Measurements from ENCODE around the gene LCE2D.
"Not testable (repeated sequence)": the region's sequence is repeated elsewhere in the genome, so short reads cannot be mapped to it uniquely, and the experiment has no call there.

The LCE2D gene, protein sequence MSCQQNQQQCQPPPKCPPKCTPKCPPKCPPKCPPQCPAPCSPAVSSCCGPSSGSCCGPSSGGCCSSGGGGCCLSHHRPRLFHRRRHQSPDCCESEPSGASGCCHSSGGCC

DNA sequence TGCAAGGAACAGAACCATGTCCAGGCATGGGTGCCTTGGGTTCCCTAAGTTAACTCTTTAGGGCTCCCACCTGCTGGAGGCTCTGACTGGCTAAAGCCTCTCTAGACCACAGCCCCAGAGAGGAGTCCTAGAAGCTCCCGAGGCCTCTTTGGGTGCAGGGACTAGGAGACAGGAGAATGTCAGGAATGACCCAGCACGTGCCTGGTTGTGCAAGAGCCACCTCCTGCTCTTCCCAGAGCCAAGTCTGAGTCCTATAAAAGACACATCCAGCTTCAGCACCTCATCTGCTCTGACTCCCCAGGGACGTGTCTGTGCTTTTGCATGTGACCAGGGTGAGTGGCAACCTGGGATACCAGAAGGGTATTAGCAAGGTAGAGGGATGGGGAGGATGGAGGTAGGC lies at the start of gene LCE2D:
LCE2D (plus strand) TSS at position 283 of the 400 bp plus-strand sequence. CDS start 726 bp downstream, outside the sequence.
- no peak for DNase-seq (ENCODE audit: insufficient read length, low spot score)
- TF ChIP-seq POLR2A (IDR thresholded peaks at IDR 0.05; ENCODE audit: low read depth, low read length) = no peak
- no peak for FAIRE-seq

DNA sequence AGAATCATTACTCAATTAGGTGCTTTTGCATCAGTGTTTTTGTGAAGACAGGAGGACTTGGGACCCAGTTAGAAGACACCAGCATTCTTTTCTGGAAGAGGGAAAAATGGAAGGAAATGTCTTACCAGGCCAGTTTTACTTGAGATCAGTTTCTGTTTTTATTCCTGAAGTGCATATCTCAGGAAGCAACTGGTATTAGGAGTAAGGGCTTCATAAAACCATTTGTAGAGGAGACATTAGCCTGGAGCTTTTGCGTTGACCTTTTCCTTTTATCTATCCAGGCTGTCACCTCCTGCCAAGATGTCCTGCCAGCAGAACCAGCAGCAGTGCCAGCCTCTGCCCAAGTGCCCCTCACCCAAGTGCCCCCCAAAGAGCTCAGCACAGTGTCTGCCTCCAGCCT lies 49.7 kb upstream of the LCE2D start, which contains the start of gene LCE3B:
LCE3B (plus strand) TSS at position 301 of the 400 bp plus-strand sequence; CDS start at position 301, 0 bp downstream.
- FAIRE-seq (no peak), DNase-seq (ENCODE audit: insufficient read length, low spot score) (no peak)
- TF ChIP-seq POLR2A (IDR thresholded peaks at IDR 0.05; ENCODE audit: low read depth, low read length) = no peak

GRCh38 chr1:152621993-152622392 lies 41.2 kb upstream of the LCE2D start:
- DNase-seq (ENCODE audit: insufficient read length, low spot score) (no peak), FAIRE-seq (no peak)

DNA sequence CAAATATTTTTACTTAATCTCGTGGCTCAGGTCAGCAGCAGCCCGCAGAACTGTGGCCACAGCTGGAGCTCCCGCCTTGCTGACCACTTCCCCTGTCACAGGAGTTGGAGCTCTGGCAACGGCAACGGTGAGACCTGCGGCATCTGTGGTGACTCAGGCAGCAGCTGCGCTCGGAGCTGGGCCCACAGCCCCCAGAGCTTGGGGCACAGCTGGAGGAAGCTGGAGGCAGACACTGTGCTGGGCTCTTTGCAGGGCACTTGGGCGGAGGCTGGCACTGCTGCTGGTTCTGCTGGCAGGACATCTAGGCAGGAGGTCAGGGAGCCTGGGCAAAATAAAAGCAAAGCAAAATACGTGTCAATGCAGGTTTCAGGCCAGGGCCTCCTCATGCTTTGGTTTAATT lies 40.4 kb upstream of the LCE2D start, which contains the start of gene LCE3A:
LCE3A (minus strand) TSS at position 301 of the 400 bp plus-strand sequence; CDS start at position 301, 0 bp downstream.
- FAIRE-seq (no peak), DNase-seq (ENCODE audit: insufficient read length, low spot score) (no peak)
- no peak for TF ChIP-seq POLR2A (IDR thresholded peaks at IDR 0.05; ENCODE audit: low read depth, low read length)

More at GRCh38 chr1:152621993-152622392, 41.2 kb upstream of the LCE2D start:
- TF ChIP-seq POLR2A (IDR thresholded peaks at IDR 0.05; ENCODE audit: low read depth, low read length) = no peak

- DNase-seq (ENCODE audit: insufficient read length, low spot score) (peak; percentile 3), FAIRE-seq (no peak)
- no peak for TF ChIP-seq POLR2A (IDR thresholded peaks at IDR 0.05; ENCODE audit: low read depth, low read length)
Measured at GRCh38 chr1:152623203-152623844, 39.9 kb upstream of the LCE2D start.

GRCh38 chr1:152626744-152627143 lies 36.4 kb upstream of the LCE2D start:
- DNase-seq (ENCODE audit: insufficient read length, low spot score) (no peak), FAIRE-seq (no peak)
- no peak for TF ChIP-seq POLR2A (IDR thresholded peaks at IDR 0.05; ENCODE audit: low read depth, low read length)

GRCh38 chr1:152630596-152630995 lies 32.6 kb upstream of the LCE2D start:
- no peak for TF ChIP-seq POLR2A (IDR thresholded peaks at IDR 0.05; ENCODE audit: low read depth, low read length)
- FAIRE-seq = no peak
- no peak for DNase-seq (ENCODE audit: insufficient read length, low spot score)

DNA sequence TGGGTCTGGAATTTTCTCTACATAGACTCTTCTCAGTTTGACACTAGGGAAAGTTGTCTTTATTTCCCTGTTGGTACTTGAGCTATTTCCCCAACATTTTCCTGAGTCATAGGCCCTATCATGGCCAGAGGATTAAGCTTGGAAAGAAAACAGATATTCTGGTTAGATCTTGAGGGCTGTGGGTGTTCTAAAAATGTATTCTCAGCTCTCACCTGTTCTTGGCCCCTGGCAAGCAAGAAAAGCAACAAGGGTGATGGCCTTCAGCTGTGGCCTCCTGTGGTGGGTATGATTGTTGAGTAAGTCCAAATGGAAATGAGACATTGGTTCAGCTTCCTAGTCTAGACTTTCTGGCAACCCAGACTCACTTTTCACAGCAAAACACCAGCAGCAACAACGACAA lies 22.8 kb upstream of the LCE2D start:
- TF ChIP-seq POLR2A (IDR thresholded peaks at IDR 0.05; ENCODE audit: low read depth, low read length) = no peak
- DNase-seq (ENCODE audit: insufficient read length, low spot score) = no peak
- FAIRE-seq = no peak

DNA sequence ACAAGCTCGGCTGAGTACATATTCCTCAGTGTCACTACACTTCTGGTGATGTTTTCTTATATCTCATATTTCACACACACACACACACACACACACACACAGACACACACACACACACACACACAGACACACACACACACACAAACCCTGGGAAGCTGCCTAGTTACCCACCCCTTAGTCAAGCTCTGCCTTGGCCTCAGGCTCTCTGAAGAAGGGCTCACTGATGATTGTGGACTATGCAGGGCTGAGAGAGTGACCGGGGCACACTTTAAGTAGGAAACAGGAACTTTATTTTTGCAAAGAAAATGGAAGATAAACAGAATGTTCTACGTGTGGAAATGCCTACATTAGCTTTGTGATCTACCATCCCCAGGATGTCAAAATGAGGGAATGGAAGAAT lies 19.2 kb upstream of the LCE2D start:
- no peak for TF ChIP-seq POLR2A (IDR thresholded peaks at IDR 0.05; ENCODE audit: low read depth, low read length)
- DNase-seq (ENCODE audit: insufficient read length, low spot score) = no peak
- FAIRE-seq = no peak

GRCh38 chr1:152645146-152645545 lies 18.0 kb upstream of the LCE2D start:
- no peak for DNase-seq (ENCODE audit: insufficient read length, low spot score)
- no peak for FAIRE-seq
- TF ChIP-seq POLR2A (IDR thresholded peaks at IDR 0.05; ENCODE audit: low read depth, low read length) = no peak

DNA sequence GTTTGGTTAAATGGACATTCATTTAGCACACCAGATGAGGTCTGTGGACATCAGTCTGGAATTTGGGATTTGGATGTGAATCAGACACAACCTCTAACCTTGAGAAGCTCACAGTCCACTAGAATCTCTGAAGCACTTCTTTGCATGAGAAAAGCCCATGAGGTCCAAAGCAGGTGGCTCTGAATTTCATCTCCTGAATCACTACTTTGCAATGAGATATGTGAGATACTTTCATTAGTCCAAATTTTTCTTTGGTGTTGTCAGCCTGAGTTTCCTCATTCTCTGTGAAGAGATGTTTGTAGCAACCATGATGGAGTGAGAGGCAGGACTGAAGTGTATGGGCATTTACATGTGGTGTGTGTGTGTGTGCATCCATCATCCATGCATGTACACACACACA lies 16.5 kb upstream of the LCE2D start:
- DNase-seq (ENCODE audit: insufficient read length, low spot score) (no peak), FAIRE-seq (no peak)
- TF ChIP-seq POLR2A (IDR thresholded peaks at IDR 0.05; ENCODE audit: low read depth, low read length) = no peak

DNA sequence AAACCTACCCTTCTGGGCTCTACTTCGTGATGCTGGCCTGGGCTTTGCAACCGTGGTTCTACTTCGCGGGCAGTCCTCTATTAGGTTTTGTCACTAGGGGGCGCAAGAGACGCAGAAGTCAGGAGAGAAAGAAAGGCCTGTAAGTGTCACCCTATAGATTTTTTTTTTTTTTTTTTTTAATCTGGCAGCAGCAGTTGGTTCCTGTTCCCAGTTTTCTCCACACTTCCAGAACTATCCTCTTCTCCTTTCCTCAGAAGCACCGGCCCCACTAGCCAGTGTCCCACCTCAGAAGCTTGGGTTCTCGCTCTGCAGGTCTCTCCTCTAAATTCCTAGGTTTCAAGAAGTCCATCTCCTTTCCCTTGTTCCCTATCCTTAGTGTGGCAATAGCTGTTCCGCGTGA lies 9.1 kb upstream of the LCE2D start:
- FAIRE-seq (no peak), DNase-seq (ENCODE audit: insufficient read length, low spot score) (peak; percentile 28)
- TF ChIP-seq POLR2A (IDR thresholded peaks at IDR 0.05; ENCODE audit: low read depth, low read length) = no peak

DNA sequence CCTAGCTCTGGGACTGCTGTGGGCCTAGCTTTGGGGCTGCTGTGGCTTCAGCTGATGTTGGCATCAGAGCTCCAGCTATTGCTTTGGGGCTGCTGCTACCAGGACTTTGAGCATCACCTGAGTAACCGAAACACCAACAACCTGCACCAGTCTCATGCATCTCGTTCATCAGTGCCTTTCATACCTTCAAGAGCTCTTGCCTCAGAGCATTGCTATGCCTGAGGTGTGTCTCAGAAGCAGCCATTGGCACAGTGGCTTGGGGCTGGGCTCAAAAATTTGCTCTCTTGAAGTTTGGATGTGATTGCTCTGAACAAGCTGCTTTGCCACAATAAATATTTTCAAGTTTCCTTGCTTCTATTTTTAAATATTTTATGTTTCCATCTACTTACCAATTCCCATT lies 6.7 kb upstream of the LCE2D start:
- DNase-seq (ENCODE audit: insufficient read length, low spot score) (no peak), FAIRE-seq (no peak)
- TF ChIP-seq POLR2A (IDR thresholded peaks at IDR 0.05; ENCODE audit: low read depth, low read length) = no peak

DNA sequence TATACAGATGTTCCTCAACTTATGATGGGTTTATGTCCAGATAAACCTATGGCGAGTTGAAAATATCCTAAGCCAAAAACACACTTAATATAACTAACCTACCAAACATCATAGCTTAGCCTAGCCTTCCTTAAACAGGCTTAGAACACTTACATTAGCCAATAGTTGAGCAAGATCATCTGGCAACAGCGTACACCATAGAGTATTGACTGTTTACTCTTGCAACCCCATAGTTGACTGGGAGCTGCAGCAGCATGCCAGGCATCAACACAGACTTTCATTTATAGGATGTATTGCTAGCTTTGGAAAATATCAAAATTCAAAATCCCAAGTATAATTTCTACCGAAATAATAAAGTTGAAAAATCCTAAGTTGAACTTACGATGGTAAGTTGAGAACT lies 5.5 kb upstream of the LCE2D start:
- no peak for DNase-seq (ENCODE audit: insufficient read length, low spot score)
- no peak for FAIRE-seq
- no peak for TF ChIP-seq POLR2A (IDR thresholded peaks at IDR 0.05; ENCODE audit: low read depth, low read length)

GRCh38 chr1:152658649-152659048 lies 4.5 kb upstream of the LCE2D start:
- no peak for TF ChIP-seq POLR2A (IDR thresholded peaks at IDR 0.05; ENCODE audit: low read depth, low read length)

DNA sequence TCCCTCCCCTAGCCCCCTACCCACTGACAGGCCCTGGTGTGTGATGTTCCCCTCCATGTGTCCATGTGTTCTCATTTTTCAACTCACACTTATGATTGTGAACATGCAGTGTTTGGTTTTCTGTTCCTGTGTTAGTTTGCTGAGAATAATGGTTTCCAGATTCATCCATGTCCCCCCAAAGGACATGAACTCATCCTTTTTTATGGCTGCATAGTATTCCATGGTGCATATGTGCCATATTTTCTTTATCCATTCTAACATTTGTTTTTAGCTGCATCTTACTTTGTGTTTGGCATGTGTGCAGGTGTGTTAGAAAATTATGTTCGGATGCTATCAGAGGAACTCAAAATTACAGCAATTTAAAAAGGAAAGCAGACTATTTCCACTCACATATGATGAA lies 3.0 kb downstream of the LCE2D start:
- DNase-seq (ENCODE audit: insufficient read length, low spot score); FAIRE-seq: not testable (repeated sequence)

More at GRCh38 chr1:152658649-152659048, 4.5 kb upstream of the LCE2D start:
- FAIRE-seq = no peak
- no peak for DNase-seq (ENCODE audit: insufficient read length, low spot score)

Data from H54 (cell line).